NB4 (cell line): Measurements from ENCODE around the gene LSG1.

Experiments used
- POLR2A ChIP-seq: IDR thresholded peaks from 2 replicates; pipeline ENCODE4 v1.6.1; 2011; ENCODE audit warnings: mild to moderate bottlenecking; ENCODE audit not compliant: insufficient read length; ENCODE audit errors: extremely low read depth
- TF ChIP-seq, protein P1 (sequence below): IDR thresholded peaks from one replicate; pipeline ENCODE4 v1.5.1; 2012; ENCODE audit warnings: low read depth, low read length

GRCh38 chr3:194675081-194675640 is 3.2 kb upstream of the LSG1 start:
- TF ChIP-seq POLR2A, result no peak
- TF ChIP-seq, protein P1, sequence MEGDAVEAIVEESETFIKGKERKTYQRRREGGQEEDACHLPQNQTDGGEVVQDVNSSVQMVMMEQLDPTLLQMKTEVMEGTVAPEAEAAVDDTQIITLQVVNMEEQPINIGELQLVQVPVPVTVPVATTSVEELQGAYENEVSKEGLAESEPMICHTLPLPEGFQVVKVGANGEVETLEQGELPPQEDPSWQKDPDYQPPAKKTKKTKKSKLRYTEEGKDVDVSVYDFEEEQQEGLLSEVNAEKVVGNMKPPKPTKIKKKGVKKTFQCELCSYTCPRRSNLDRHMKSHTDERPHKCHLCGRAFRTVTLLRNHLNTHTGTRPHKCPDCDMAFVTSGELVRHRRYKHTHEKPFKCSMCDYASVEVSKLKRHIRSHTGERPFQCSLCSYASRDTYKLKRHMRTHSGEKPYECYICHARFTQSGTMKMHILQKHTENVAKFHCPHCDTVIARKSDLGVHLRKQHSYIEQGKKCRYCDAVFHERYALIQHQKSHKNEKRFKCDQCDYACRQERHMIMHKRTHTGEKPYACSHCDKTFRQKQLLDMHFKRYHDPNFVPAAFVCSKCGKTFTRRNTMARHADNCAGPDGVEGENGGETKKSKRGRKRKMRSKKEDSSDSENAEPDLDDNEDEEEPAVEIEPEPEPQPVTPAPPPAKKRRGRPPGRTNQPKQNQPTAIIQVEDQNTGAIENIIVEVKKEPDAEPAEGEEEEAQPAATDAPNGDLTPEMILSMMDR, result no peak
